Esophagus squamous epithelium (tissue), 4 donors: ENCODE results near the gene PARVG.

Experiments
- CTCF ChIP-seq, 6 experiments: fragments of 450-650 bp in 4 of 6; fragments of 200-600 bp in 2 of 6; sonication (generic) in 2 of 6; IDR thresholded peaks; one replicate each; pipeline ENCODE4 v1.5.1; 2016 to 2019; ENCODE audit warnings: antibody characterized with exemption in 6 of 6, mild to moderate bottlenecking in 4 of 6, moderate library complexity in 4 of 6
- POLR2A ChIP-seq, 4 donors: fragments of 450-650 bp; IDR thresholded peaks; one replicate each; pipeline ENCODE4 v1.6.1; 2017; ENCODE audit warnings: antibody characterized with exemption in 4 of 4, mild to moderate bottlenecking in 4 of 4, moderate library complexity in 3 of 4

- TF ChIP-seq CTCF (IDR thresholded peaks at IDR 0.05) (no peak), POLR2A (IDR thresholded peaks at IDR 0.05) (no peak)
Observed at GRCh38 chr22:44214187-44214586, 33.5 kb downstream of the PARVG start.
